C4-2B (cell line): ENCODE results near the gene FRMPD3.

ENCODE experiments used
- ZFX ChIP-seq: fragments of 450-650 bp; IDR thresholded peaks from 2 replicates; pipeline ENCODE4 v1.6.1; 2017
- TF ChIP-seq, protein P1 (sequence below): fragments of 450-650 bp; conservative IDR thresholded peaks from 2 replicates; pipeline ENCODE4 v1.5.1; 2017; ENCODE audit warnings: mild to moderate bottlenecking

DNA sequence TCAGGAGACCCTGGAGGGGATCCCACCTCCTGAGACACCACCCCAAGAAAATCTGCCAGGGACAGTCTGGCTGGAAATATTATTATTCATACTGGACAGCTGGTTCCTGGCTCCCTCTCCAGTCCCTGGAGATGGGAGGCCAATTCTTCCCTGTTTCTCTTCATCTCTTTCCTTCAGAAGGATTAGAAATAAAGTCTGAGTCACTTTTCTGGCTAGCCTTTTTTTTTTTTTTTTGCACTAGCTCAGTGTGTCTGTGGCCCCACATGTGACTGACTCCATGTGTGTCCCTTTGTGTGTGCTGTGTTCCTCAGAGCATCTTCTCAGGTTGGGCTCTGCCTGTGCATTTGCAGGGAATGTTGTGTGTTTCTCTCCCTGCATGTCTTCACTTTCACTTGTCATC is 1.8 kb upstream of the FRMPD3 start:
- TF ChIP-seq, protein P1, sequence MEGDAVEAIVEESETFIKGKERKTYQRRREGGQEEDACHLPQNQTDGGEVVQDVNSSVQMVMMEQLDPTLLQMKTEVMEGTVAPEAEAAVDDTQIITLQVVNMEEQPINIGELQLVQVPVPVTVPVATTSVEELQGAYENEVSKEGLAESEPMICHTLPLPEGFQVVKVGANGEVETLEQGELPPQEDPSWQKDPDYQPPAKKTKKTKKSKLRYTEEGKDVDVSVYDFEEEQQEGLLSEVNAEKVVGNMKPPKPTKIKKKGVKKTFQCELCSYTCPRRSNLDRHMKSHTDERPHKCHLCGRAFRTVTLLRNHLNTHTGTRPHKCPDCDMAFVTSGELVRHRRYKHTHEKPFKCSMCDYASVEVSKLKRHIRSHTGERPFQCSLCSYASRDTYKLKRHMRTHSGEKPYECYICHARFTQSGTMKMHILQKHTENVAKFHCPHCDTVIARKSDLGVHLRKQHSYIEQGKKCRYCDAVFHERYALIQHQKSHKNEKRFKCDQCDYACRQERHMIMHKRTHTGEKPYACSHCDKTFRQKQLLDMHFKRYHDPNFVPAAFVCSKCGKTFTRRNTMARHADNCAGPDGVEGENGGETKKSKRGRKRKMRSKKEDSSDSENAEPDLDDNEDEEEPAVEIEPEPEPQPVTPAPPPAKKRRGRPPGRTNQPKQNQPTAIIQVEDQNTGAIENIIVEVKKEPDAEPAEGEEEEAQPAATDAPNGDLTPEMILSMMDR = no peak
- TF ChIP-seq ZFX = no peak
